Body of pancreas (tissue), 4 donors: ENCODE data around the gene ARGLU1. TPM values are rescaled to one million over a fixed set of nuclear protein-coding genes. Genes with fewer than 3 reads are reported as not detected.

ENCODE experiments used
- ATAC-seq: fragments of 150-250 bp; one replicate; pipeline ENCODE4 v1.9.1; 2016
- DNase-seq, 4 donors: peaks; one replicate each; pipeline ENCODE4 v3.0.0-alpha.2; 2019
- H3K27ac ChIP-seq, 4 donors: fragments of 200-600 bp; sonication (generic); 1 replicate in 3 of 4; 2 replicates in 1 of 4; pipeline versions ENCODE4 v1.5.1 to v1.6.1; 2016 to 2019; ENCODE audit warnings: mild to moderate bottlenecking in 1 of 4, mixed read lengths in 1 of 4, moderate library complexity in 1 of 4
- H3K27me3 ChIP-seq, 2 donors: fragments of 200-600 bp; sonication (generic); one replicate each; pipeline ENCODE4 v1.6.0; 2016; ENCODE audit warnings: mild to moderate bottlenecking in 1 of 2
- H3K36me3 ChIP-seq, 2 donors: fragments of 200-600 bp; sonication (generic); replicated peaks in 1 of 2; 2 replicates each; pipeline ENCODE4 v1.5.1; 2016; ENCODE audit warnings: low read depth in 2 of 2; ENCODE audit not compliant: insufficient read depth in 1 of 2
- H3K4me1 ChIP-seq: fragments of 200-600 bp; sonication (generic); one replicate; pipeline ENCODE4 v1.6.0; 2016
- H3K4me3 ChIP-seq, 2 donors: fragments of 200-600 bp; sonication (generic); 1 replicate in 1 of 2; 2 replicates in 1 of 2; pipeline ENCODE4 v1.5.1; 2016 to 2019
- H3K9me3 ChIP-seq, 3 donors: fragments of 200-600 bp; sonication (generic); 1 replicate in 2 of 3; 2 replicates in 1 of 3; pipeline ENCODE4 v1.5.1; 2016
- CTCF ChIP-seq, 7 experiments: fragments of 450-650 bp in 4 of 7; fragments of 200-600 bp in 3 of 7; sonication (generic) in 3 of 7; IDR thresholded peaks; one replicate each; pipeline ENCODE4 v1.5.1; 2016 to 2019; ENCODE audit warnings: antibody characterized with exemption in 7 of 7
- POLR2A ChIP-seq, 3 donors: fragments of 450-650 bp; IDR thresholded peaks; one replicate each; pipeline ENCODE4 v1.6.1; 2016; ENCODE audit warnings: antibody characterized with exemption in 3 of 3, mild to moderate bottlenecking in 2 of 3
- WGBS, 2 donors: methylation state at CpG; one replicate each; pipeline ENCODE4 v1.1.5; 2017; 5-methylcytosine and 5-hydroxymethylcytosine counted together
- intact Hi-C: fragments of 100-400 bp; cut with DNase I; formaldehyde crosslinking; loops from one replicate; pipeline ENCODE4 v1.15.1; 2023
- total RNA-seq, 2 donors: library from RNA; depleted of rRNA; stranded (reverse); fragments of >200 nt; gene quantifications; one replicate each; pipeline ENCODE4 v1.1.0, GENCODE V29; 2016

Gene ARGLU1
- total RNA-seq, 2 donors from 2014 or later: 76.8 to 86.9 TPM

- Histone ChIP-seq H3K27ac (no peak overlapping the region), H3K36me3 (no peaks in the 10 kb centered on the region), H3K9me3 (no peaks in the 10 kb centered on the region), H3K4me3 (no peak overlapping the region), H3K4me1 (peaks cover 11% of the 10 kb centered on the region), H3K27me3 (no peaks in the 10 kb centered on the region)
- WGBS, 2 donors: 61 to 62% methylated on average over 4 of the region's 4 CpGs
- intact Hi-C loops: no loop called here
- TF ChIP-seq POLR2A (IDR thresholded peaks at IDR 0.05) (no peak), CTCF (IDR thresholded peaks at IDR 0.05) (no peak)
- ATAC-seq: no peak
- DNase-seq: no peak
These were observed 27.3 kb downstream of the ARGLU1 start for GRCh38 chr13:106540613-106541012.

GRCh38 chr13:106537521-106537920 is 30.4 kb downstream of the ARGLU1 start:
- DNase-seq: no peak
- no peak for TF ChIP-seq POLR2A (IDR thresholded peaks at IDR 0.05)
- TF ChIP-seq CTCF (IDR thresholded peaks at IDR 0.05): no peak
- intact Hi-C loops: no loop called here
- Histone ChIP-seq H3K27me3 (no peaks in the 10 kb centered on the region), H3K36me3 (no peaks in the 10 kb centered on the region), H3K4me1 (peaks cover 23% of the 10 kb centered on the region), H3K27ac (no peak overlapping the region), H3K4me3 (no peak overlapping the region), H3K9me3 (no peaks in the 10 kb centered on the region)
- WGBS, 2 donors: 33 to 39% methylated on average over 3 of the region's 3 CpGs
- no peak for ATAC-seq

GRCh38 chr13:106536244-106537034 is 31.5 kb downstream of the ARGLU1 start:
- 4 to 5% methylated on average over 36 to 50 of the region's 50 CpGs for WGBS, 2 donors
- TF ChIP-seq CTCF (IDR thresholded peaks at IDR 0.05) (peak; percentile 88 to 97 (median 91)), POLR2A (IDR thresholded peaks at IDR 0.05) (no peak)
- Histone ChIP-seq H3K4me1 (peaks cover 24% of the 10 kb centered on the region), H3K27me3 (no peaks in the 10 kb centered on the region), H3K9me3 (no peaks in the 10 kb centered on the region), H3K27ac (peak overlapping the region in 3 of 4 donors; percentile 39 to 45 (median 42)), H3K4me3 (peak overlapping the region; percentile 66 to 72), H3K36me3 (no peaks in the 10 kb centered on the region)
- intact Hi-C loops: no loop called here
- DNase-seq (peak; percentile 86 to 93 (median 88)), ATAC-seq (peak; percentile 66)

GRCh38 chr13:106535552-106536243 is 32.2 kb downstream of the ARGLU1 start, which contains the start of gene EFNB2:
Gene EFNB2 (minus strand): TSS chr13:106535662. CDS start chr13:106534964, 698 bp downstream.
- H3K4me3 ChIP-seq: peak within 1 kb of the TSS; percentile 66 to 72
- H3K4me1 ChIP-seq: peaks cover 24% of the 10 kb centered on the region
- peak; percentile 89 to 93 (median 90) for DNase-seq
- no peaks in the 10 kb centered on the region for H3K36me3 ChIP-seq
- TF ChIP-seq CTCF (IDR thresholded peaks at IDR 0.05) (peak in 1 of 7 experiments; percentile 10), POLR2A (IDR thresholded peaks at IDR 0.05) (peak; percentile 21 to 77 (median 41))
- peak; percentile 94 for ATAC-seq
- no peaks in the 10 kb centered on the region for H3K27me3 ChIP-seq
- 0 to 1% methylated on average over 4 to 93 of the region's 102 CpGs for WGBS, 2 donors
- H3K9me3 ChIP-seq: no peaks in the 10 kb centered on the region
- peak within 1 kb of the TSS in 3 of 4 donors; percentile 42 to 56 (median 55) for H3K27ac ChIP-seq
- intact Hi-C loops: no loop called here
